GM19455 (cell line): ENCODE results near the gene CENPB.

Experiments used
- ATAC-seq: cut with Tn5 transposase; IDR thresholded peaks from one replicate; pipeline ENCODE4 v1.9.1; 2021; ENCODE audit not compliant: unreplicated experiment

The CENPB gene

DNA sequence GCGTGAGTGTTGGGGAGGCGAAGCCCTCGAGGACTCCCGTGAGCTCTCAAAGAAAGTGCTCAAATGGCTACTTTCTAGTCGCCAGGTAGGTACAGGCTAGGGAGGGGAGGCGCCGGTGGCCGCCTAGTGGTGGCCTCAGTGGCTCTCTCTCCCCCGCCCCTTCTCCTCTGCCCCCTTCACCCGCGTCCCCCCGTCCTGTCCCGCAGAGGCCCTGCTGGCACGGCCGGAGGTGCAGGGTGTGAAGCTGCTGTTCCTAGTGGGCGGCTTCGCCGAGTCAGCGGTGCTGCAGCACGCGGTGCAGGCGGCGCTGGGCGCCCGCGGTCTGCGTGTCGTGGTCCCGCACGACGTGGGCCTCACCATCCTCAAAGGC lies 35.2 kb downstream of the CENPB start:
- ATAC-seq: no peak

DNA sequence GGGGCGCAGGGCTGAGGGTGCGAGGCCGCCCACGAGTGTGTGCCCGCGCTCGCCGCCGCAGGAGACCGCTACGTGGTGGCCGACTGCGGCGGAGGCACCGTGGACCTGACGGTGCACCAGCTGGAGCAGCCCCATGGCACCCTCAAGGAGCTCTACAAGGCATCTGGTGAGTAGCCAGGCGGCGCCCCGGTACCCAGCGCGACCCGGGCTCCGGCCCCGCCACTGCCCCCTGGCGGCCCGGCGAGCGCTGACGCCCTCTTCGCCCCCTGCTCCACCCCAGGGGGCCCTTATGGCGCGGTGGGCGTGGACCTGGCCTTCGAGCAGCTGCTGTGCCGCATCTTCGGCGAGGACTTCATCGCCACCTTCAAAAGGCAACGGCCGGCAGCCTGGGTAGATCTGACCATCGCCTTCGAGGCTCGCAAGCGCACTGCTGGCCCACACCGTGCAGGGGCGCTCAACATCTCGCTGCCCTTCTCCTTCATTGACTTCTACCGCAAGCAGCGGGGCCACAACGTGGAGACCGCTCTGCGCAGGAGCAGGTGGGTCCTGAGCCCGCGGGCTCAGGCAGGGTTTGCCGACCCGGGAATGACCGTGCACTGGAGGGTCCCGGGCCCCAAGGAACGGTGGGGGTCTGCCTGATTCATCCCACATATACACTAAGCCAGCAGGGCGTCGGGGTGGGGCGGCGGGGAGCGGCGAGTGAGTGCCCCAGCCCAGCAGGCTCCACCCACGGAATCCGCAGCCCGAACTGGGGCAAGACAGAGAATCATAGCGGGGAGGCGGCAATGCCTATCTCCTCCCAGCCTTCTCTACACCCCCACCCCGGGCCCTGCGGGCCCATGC lies 36.6 kb downstream of the CENPB start:
- no peak for ATAC-seq

DNA sequence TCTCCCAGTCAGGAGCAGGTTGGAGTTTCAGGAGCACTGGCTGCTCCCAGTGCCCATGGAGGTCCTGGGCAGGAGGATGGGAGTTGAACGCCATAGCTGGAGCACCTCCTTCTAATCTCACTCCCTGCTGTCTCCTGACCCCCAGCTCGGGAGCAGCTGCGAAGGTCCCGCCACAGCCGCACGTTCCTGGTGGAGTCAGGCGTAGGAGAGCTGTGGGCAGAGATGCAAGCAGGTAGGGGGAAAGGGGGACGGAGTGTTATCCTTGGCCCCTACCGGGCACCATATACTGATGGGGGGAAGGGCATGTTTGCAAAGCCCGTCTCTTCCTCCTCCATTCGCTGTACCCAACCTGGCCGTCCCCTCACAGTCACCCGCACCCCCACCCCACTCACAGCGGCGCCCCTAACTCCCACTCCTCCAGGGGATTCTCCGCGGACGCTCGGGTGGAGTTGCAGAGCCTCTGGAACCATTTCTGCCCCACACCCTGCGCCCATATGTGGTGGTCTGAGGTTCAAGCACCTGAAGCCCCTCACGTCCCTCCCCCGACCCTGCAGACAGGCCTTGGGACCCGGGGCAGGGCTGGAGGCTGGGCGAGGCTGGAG lies 37.4 kb downstream of the CENPB start:
- no peak for ATAC-seq

DNA sequence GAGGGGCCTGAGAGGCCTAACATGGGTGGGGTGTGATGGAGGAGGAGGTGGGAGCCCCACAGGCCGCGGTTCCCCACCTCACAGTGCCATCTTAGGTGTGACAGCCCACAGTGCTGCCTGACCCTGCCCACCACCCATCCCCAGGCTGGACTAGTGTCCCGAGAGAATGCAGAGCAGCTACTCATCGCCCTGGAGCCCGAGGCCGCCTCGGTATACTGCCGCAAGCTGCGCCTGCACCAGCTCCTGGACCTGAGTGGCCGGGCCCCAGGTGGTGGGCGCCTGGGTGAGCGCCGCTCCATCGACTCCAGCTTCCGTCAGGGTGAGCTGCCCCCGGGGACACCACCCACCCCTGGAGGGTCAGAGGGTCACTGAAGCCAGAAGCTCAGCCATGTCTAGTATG lies 38.5 kb downstream of the CENPB start:
- ATAC-seq: no peak

DNA sequence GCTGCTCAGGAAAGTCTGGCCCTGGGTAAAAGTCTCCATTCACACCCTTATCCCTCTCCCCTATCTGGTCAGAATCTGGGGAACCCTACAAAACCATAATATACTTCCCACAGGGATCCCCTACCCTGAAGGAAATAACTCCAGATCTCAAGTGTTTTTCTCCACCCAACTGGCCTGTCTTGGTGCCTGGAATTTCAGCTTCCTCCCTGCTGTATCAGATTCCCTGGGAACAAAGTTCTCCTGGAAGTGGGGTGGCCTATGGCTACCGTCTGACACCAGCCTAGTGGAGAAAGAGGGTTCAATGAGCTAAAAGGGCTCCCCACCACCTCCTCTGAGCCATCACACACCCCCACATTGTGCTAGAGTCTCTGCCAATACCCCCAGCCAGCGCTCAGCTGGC lies 39.1 kb downstream of the CENPB start:
- no peak for ATAC-seq

DNA sequence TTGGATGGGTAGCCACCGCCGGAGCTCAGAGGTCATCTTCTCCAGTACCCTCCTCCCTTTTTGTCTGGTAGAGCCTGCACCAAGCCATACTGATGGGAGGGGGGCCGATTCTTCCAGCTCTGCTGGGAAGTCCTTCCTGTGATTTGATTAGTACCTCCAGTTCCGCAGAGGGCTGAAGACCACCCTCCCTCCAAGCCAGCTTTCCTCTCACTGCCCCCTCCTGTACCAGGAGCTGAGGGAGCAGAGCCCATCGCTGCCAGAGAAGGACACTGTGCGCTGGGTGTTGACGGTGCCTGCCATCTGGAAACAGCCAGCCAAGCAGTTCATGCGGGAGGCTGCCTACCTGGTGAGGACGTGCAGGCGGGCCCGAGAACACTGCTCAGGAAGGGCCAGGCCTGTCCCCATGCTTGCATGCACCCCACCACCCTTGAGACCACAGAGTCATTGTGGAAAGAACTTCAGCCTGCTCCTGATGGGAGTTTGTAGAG lies 40.8 kb downstream of the CENPB start:
- no peak for ATAC-seq

DNA sequence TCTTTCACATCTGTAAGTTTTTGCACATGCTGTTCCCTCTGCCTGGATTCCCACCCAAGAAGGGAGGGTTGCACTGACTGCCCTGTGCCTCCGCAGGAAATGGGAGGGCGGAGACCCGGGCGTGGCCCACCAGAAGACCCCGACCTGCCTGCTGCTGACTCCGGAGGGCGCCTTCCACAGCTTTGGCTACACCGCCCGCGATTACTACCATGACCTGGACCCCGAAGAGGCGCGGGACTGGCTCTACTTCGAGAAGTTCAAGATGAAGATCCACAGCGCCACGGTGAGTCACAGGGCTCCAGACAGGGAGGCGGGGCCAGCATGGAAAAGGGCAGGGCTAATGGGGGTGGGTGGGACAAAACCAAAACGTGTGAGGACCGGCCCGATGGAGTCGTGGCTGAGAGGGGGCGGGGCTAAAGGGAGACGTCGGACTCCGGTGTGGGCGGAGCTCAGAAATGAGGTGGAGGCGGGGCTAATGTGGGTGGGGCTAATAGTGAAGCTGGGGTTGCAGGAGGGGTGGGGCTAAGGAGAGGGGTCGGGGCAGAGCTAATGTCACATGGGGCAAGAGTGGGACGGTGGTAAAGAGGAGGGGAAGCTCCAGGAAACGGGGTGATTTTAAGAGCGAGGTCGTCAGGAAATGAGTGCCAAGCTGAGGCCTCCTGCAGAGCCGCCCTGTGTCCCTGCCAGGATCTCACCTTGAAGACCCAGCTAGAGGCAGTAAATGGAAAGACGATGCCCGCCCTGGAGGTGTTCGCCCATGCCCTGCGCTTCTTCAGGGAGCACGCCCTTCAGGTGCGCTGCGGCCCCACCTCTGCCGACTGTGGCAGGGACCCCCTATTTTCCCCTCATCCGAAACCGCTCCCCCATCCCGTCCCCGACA lies 41.5 kb downstream of the CENPB start:
- no peak for ATAC-seq

DNA sequence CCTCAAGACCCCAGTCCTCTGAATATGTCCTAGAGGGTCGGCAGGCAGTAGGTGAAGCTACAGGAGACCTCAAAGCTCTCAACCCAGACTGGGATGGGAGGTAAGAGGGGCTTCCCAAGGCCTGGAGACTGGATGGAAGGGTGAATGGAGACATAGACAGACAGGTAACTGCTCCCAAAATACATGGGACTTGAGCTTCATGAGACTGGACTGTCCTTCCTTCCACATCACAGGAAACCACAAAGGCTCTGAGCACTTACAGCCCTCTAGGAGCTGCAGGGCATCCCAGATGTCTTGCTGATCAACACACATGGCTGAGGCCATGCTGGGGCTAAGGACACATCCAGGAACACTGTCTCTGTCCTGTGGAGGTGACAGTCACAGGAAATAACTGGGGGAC lies 42.5 kb downstream of the CENPB start:
- ATAC-seq: no peak

DNA sequence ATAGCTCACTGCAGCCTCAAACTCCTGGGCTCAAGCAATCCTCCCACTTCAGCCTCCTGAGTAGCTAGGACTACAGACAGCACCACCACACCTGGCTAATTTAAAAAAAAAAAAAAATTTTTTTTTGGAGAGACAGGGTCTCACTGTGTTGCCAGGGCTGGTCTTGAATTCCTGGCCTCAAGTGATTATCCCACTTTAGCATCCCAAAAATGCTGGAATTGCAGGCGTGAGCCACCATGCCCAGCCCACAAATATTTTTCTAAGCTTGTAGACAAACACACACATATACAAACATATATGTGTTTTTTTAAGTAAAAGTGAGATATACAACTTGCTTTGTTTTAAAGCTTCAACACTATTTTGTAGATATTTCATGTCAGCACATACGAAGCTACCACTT lies 43.3 kb downstream of the CENPB start:
- ATAC-seq: no peak

DNA sequence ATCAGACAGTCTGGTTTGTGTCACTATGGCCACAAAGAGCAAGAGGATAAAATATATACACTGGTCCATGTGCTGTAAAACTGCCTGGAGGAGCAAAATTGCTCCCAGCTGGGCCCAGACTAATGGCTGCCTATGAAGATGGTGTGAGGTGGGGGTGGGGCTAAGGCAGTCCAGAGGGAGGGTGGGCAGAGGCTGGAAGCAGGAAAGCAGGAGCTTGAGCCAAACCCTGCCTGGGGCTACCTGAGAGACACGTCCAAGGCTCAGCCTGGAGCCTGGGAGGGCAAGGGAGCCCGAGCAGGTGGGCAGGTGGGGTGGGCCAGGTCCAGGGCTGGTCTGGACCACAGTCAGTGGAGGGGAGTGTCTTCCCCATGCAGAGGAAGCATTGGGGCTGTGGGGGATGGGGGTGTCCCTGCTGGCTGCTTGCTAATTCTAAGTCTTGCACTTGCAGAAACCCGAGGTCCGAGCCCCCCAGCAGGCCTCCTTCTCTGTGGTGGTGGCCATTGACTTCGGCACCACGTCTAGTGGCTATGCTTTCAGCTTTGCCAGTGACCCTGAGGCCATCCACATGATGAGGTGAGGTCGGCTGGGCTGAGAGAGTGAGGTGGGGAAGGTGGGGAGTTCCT lies 44.6 kb downstream of the CENPB start:
- no peak for ATAC-seq

DNA sequence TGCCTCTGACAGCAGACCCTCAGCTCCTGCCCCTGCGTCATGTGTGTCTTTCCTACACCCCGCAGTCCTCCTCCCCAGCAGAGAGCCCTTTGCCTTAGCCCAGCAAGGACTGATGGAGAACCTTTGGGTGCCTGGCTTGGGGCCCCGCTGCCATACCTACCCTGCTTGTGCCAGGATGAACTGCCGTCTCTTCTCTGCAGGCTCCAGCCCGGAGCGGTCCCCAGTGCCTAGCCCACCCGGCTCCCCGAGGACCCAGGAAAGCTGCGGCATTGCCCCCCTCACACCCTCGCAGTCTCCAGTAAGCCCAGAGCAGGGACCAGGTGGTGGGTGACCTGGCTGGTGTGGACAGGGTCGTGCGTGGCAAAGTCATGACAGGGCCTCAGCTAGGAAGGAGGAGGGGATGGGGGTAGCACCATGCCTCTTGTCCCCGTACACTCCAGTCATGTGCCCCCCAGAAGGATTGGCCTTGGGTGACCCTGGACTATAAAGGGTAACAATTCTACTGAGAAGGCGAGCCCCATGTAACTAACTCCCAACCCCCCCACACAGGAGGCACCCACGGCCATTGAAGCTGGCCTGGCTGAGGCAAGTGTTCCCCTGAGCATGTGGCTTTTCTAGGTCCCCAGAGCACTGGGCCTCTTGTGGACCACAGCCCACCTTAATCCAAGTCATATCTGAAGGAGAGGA lies 45.8 kb downstream of the CENPB start:
- ATAC-seq: no peak

DNA sequence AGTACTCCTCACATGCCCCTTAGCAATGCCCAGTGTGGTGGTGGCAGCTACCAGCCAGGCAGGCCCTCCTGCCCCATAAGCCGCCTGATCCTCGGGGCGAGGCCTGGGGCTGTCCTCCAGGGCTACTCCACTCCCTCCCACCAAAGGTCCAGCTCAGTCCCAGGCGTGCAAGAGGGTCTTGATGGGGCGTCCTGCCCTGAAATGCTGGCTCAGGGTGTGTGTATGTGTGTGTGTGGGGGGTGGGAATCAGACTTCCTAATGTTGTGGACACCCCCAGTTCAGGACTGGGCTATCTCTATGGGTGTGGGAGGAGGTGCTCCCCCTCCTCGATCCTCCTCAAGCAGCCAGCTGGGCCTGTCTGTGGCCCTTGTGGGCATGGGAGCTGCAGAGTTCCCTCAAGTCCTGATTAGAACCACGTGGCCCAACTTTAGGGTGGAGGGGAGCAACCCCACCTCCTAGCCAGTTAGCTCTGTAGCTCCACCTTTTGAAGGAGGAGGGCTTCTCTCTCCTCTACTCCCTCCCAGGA lies 46.6 kb downstream of the CENPB start:
- no peak for ATAC-seq

DNA sequence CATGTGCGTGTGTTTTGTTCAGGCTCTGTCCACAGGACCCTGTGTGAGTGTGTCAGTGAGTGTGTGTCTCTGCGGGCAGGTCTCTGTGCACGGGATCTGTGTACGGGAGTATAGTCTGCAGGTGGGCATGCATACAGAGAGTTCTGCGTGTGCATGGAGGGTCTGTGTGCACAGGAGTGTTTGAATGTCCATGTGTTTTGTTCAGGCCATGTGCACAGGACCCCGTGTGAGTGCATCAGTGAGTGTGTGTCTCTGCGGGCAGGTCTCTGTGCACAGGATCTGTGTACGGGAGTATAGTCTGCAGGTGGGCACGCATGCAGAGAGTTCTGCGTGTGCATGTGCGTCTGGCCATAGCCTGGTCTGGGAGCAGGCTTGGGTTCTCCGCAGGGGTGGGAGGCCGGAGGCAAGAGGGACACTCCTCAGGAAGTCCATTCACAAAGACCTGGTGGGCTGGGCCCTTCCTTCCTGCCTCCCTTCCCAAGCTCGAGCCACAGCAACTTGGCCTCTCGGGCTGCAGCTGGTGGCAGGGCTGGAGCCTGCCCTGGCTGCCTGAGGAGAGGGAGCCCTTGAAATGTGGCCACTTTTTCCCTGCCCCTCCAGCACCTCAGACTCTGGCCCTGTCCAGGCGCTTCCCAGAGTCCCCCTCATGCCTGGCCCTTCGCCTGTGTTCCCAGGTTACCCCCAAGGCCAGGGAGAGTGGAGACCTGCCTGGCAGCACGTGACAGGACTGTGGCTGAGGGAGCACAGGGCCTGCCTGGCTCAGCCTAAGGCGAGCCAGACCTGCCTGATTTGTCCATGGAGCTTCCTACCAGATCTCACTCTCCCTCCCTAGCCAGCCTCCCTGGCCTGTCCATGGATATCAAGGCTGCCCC lies 47.2 kb downstream of the CENPB start:
- no peak for ATAC-seq

DNA sequence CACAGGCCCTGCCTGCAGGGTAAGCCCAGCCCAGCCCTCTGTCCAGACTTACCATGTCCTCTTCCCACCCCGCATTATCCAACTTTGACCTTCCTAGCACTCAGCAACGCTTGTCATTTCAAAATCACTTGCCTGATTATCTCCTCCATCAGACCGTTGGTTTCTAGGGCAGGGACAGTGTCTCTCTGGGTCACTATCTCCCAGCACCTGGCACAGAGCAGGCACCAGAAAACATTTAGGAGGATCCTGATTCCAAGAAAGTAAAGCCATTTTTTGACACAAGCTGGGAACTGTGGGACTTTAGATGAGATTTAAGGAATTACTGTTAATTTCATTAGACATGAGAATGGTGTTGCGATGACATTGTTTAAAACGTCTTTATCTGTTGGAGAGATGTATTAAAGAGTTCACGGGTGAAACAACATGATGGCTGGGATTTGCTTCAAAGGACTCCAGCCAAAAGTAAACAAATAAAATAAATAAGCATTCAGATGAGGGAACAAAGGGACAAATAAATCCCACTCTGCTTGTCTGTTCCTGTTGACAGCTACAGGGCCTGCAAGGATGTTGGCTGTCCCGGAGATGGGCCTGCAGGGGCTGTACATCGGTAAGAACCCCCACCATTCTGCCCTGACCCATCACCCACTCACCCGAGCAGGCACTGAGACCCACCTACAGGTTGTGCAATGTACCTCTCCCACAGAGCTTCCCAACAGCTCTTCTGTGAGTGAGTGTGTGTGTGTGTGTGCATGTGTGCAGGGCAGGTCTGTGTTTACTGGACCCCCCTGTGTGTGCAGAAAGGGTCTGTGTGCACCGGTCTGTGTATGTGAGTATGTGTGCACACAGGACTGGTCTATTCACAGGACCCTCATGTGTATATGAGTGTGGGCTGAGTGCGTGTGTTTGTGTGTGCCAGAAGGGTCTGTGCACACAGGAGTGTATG lies 48.2 kb downstream of the CENPB start:
- no peak for ATAC-seq

DNA sequence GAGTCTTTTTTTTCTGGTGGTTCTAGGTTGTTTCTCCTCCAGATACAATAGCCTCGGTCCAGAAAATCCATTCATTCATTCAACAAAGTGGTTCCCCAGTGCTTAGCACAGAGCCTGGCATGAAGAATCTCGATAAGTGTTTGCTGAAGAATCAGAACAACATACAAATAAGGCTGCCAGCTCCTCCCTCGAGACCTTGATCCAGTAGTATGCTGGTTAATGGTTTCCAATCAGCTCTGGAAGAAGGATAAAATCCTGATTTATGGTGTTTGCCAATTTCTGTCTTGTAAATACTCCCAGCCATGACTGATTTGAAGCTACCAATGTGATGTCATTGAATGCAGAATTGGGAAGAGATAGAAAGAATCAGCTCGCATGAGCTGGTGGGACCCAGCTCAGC lies 50.8 kb downstream of the CENPB start:
- no peak for ATAC-seq

DNA sequence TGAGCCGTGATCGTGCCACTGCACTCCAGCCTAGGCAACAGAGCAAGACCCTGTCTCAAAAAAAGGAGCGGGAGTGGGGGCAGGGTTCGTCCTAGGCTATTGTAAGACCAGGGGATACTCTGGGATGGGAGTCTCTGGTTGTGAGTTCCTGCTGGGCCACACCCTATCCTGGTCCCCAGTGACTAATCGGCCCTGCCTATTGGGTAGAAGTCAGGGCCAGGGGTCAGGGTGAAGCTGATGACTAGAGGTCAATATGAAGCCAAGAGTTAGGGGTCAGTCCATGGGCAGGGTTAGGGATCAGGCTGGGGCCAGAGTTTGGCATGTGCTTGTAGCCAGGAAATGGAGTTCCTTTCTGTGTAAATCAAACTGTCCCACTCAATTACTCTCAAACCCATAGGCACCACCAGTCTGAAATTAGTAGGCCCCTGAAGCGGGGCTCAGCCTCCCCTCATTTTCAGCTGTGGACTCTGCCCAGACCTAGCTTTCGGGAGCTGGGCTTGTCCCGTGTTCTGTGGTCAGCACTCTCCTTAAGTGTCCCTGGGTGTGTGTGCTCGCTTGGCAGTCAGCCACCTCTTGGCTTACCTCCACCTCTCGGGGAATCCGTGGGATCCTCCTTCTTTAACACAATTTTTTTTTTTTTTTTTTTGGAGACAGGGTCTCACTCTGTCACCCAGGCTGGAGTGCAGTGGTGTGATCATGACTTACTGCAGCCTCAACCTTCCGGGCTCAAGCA lies 52.3 kb downstream of the CENPB start:
- no peak for ATAC-seq
